PC-9 (cell line): Measurements from ENCODE around the gene M1AP. TPM values are rescaled to one million over a fixed set of nuclear protein-coding genes. Genes with fewer than 3 reads are reported as not detected.

Experiments
- BruUV-seq: library from RNA; stranded (reverse); fragments of 400-500 nt; replicated peaks from 2 replicates; lab custom pipeline; 2021; lab: Mats Ljungman, UMichigan
- CTCF ChIA-PET: fragments of 300-600 bp; sonication (Branson Sonifier 250); formaldehyde crosslinking; loops from one replicate; lab custom pipeline; 2022; ENCODE audit warnings: antibody characterized with exemption; lab: Charles Lee
- POLR2A ChIA-PET: fragments of 300-600 bp; sonication (Branson Sonifier 250); formaldehyde crosslinking; loops from one replicate; lab custom pipeline; 2022; ENCODE audit warnings: antibody characterized with exemption; ENCODE audit not compliant: unreplicated experiment; lab: Charles Lee
- DNase-seq, 2 experiments: peaks; one replicate each; pipeline versions ENCODE4 v3.0.0 to v3.0.0-alpha.2; 2015 to 2022; ENCODE audit warnings: mixed read lengths in 1 of 2
- H2AFZ ChIP-seq: fragments of 200-600 bp; sonication (generic); 2 replicates; pipeline ENCODE4 v1.8.1; 2017; ENCODE audit warnings: antibody characterized with exemption
- H3F3A ChIP-seq: fragments of 200-600 bp; sonication (generic); 2 replicates; pipeline ENCODE4 v1.8.1; 2017; ENCODE audit warnings: antibody characterized with exemption, mild to moderate bottlenecking, low read depth; ENCODE audit not compliant: insufficient read depth
- H3K27ac ChIP-seq: fragments of 200-600 bp; sonication (generic); 2 replicates; pipeline ENCODE4 v1.6.1; 2016; ENCODE audit warnings: mixed run types
- H3K27me3 ChIP-seq: fragments of 200-600 bp; sonication (generic); 2 replicates; pipeline ENCODE4 v1.6.1; 2016; ENCODE audit warnings: low read depth, mixed run types; ENCODE audit not compliant: insufficient read depth
- H3K36me3 ChIP-seq: fragments of 200-600 bp; sonication (generic); 2 replicates; pipeline ENCODE4 v1.6.1; 2016; ENCODE audit warnings: low read depth, mixed run types
- H3K4me1 ChIP-seq: fragments of 200-600 bp; sonication (generic); replicated peaks from 2 replicates; pipeline ENCODE4 v1.6.1; 2016; ENCODE audit warnings: mixed run types; ENCODE audit not compliant: insufficient read depth
- H3K4me2 ChIP-seq: fragments of 200-600 bp; sonication (generic); 2 replicates; pipeline ENCODE4 v1.6.1; 2017; ENCODE audit warnings: mixed run types
- H3K4me3 ChIP-seq: fragments of 200-600 bp; sonication (generic); 2 replicates; pipeline ENCODE4 v1.6.1; 2016; ENCODE audit warnings: mixed run types
- H3K79me2 ChIP-seq: fragments of 200-600 bp; sonication (generic); 2 replicates; pipeline ENCODE4 v1.6.1; 2017; ENCODE audit warnings: low read depth, mixed run types
- H3K9me2 ChIP-seq: fragments of 200-600 bp; sonication (generic); 2 replicates; pipeline ENCODE4 v1.8.1; 2017; ENCODE audit warnings: mild to moderate bottlenecking; ENCODE audit not compliant: insufficient read depth
- H3K9me3 ChIP-seq: fragments of 200-600 bp; sonication (generic); 2 replicates; pipeline ENCODE4 v1.8.1; 2016; ENCODE audit warnings: low read depth; ENCODE audit not compliant: insufficient read depth
- H4K20me1 ChIP-seq: fragments of 200-600 bp; sonication (generic); 2 replicates; pipeline ENCODE4 v1.8.1; 2017; ENCODE audit not compliant: insufficient read depth
- CTCF ChIP-seq: fragments of 200-600 bp; sonication (generic); conservative IDR thresholded peaks from 2 replicates; pipeline ENCODE4 v1.6.1; 2017; ENCODE audit warnings: mixed run types, antibody characterized with exemption, mild to moderate bottlenecking, moderate library complexity
- EZH2 ChIP-seq: fragments of 200-600 bp; sonication (generic); IDR thresholded peaks from 2 replicates; pipeline ENCODE4 v1.8.0; 2017; ENCODE audit warnings: antibody characterized with exemption, low read depth
- intact Hi-C: fragments of 100-400 bp; cut with micrococcal nuclease; formaldehyde crosslinking; loops from one replicate; pipeline ENCODE4 v1.10.0; 2022; ENCODE audit not compliant: unreplicated experiment
- total RNA-seq: library from RNA; stranded (reverse); gene quantifications from 2 replicates; pipeline ENCODE4 v1.2.3, GENCODE V29; 2021

M1AP gene
- total RNA-seq, 1 experiment from 2014 or later: 7.7 TPM

DNA sequence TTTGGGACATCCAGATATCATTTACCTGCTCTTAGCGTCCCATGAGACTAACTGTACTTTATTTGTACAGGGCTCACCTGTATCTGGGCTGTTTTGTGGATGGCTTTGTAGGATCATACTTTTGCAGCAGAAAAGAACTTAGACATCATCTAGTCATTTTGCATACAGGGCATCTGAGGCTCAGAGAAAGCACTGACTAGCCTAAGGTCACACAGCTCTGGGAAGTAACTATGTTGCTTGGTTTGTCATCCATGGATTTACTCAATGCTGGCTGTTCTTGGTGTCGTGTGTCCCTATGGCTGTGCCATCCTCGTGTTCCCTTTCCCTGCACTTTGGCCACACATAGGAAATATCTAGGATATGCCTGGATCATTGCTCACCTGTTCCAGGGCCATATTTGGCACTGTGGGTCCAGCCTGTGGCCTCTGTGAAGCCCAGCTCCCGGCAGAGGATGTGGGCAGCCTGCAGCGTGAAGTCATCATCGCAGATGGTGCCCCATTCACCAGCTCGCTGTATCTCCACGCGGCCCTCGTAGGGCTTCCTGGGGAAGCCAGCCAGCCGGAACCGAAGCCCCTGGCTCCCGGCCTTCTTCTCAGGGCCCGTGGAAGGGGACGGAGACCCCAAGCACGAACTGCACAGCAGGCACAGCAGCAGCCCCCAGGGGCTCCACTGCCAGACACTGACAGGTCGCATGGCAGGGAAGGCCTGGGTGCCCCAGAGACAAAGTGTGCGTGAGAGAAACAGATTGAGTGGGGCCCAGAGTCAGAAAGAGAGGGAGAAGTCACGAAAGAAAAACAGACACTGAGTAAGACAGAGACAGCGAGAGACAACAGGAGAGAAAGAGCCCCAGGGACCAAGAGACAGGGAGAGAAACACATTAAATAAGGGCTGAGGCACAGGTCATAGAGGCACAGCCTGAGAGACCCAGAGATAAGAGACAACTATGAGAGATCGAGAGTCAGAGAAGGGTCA lies 95.9 kb downstream of the M1AP start:
- no peak for DNase-seq
- Histone ChIP-seq H3F3A (peaks cover 25% of the 10 kb centered on the region; the same call in 1 of the 2 replicates), H3K9me3 (no peaks in the 10 kb centered on the region), H3K79me2 (peaks cover 16% of the 10 kb centered on the region), H3K4me3 (no peak overlapping the region), H2AFZ (no peak overlapping the region), H3K4me1 (peaks cover 16% of the 10 kb centered on the region), H3K9me2 (no peaks in the 10 kb centered on the region), H3K27me3 (no peaks in the 10 kb centered on the region), H3K36me3 (no peaks in the 10 kb centered on the region), H4K20me1 (no peaks in the 10 kb centered on the region), H3K4me2 (no peak overlapping the region), H3K27ac (no peak overlapping the region)
- TF ChIP-seq EZH2: no peak
- no peak for TF ChIP-seq CTCF
- ChIA-PET CTCF (no interaction called here), POLR2A (no interaction called here)
- BruUV-seq: no TSS peak
- intact Hi-C loops: no loop called here

DNA sequence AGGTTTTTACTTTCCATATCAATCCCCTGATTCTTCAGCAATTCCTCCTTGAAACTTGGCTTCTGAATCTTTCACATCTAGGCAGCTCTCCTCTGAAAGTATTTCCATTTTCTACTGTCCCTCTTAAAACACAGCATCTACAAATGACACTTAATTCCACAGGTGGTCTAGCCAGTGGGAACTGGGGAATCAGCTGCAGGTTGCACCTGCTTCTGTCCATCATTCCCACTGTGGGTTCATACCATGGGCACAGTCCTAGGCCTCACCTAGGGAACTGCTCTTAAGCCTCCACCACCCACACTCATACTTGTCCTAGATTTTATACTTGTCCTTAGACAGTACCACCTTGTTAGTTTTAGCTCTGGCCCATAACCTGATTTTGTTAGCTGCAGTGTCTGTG lies 96.6 kb downstream of the M1AP start:
- DNase-seq: no peak
- Histone ChIP-seq H3K79me2 (peaks cover 16% of the 10 kb centered on the region), H3K9me2 (no peaks in the 10 kb centered on the region), H3K27ac (no peak overlapping the region), H3F3A (peaks cover 25% of the 10 kb centered on the region; the same call in 1 of the 2 replicates), H3K4me2 (no peak overlapping the region), H3K27me3 (no peaks in the 10 kb centered on the region), H3K36me3 (no peaks in the 10 kb centered on the region), H2AFZ (no peak overlapping the region), H3K9me3 (no peaks in the 10 kb centered on the region), H3K4me3 (no peak overlapping the region), H4K20me1 (no peaks in the 10 kb centered on the region), H3K4me1 (peaks cover 16% of the 10 kb centered on the region)
- CTCF ChIA-PET: no interaction called here
- TF ChIP-seq EZH2 (no peak), CTCF (no peak)
- intact Hi-C loops: no loop called here
- POLR2A ChIA-PET: no interaction called here
- no TSS peak for BruUV-seq

GRCh38 chr2:74550231-74550630 lies 97.9 kb downstream of the M1AP start:
- BruUV-seq: no TSS peak
- no peak for DNase-seq
- H3K9me2 ChIP-seq: no peaks in the 10 kb centered on the region
- POLR2A ChIA-PET: no interaction called here
- H3K4me3 ChIP-seq: peak overlapping the region; percentile 89; the same call in 1 of the 2 replicates
- H3K4me1 ChIP-seq: peaks cover 16% of the 10 kb centered on the region
- CTCF ChIA-PET: no interaction called here
- H2AFZ ChIP-seq: no peak overlapping the region
- intact Hi-C loops: no loop called here
- H4K20me1 ChIP-seq: no peaks in the 10 kb centered on the region
- no peaks in the 10 kb centered on the region for H3K9me3 ChIP-seq
- no peaks in the 10 kb centered on the region for H3K36me3 ChIP-seq
- H3F3A ChIP-seq: peaks cover 25% of the 10 kb centered on the region; the same call in 1 of the 2 replicates
- peaks cover 16% of the 10 kb centered on the region for H3K79me2 ChIP-seq
- TF ChIP-seq EZH2 (no peak), CTCF (no peak)
- peak overlapping the region; percentile 94 for H3K4me2 ChIP-seq
- no peaks in the 10 kb centered on the region for H3K27me3 ChIP-seq
- no peak overlapping the region for H3K27ac ChIP-seq
